SIG-M5 treated with dmso at 0.1 percent for 504 hours (cell line): Measurements from ENCODE around the gene METRNL.

Experiments used
- DNase-seq: peaks from one replicate; lab custom pipeline; 2025; ENCODE audit not compliant: unreplicated experiment; lab: John Stamatoyannopoulos, UW

Gene METRNL

GRCh38 chr17:83078378-83079351 is 744 bp upstream of the METRNL start:
- DNase-seq: no peak

GRCh38 chr17:83079766-83080578 is 563 bp downstream of the METRNL start:
- no peak for DNase-seq

GRCh38 chr17:83080579-83080857 is 1.1 kb downstream of the METRNL start:
- no peak for DNase-seq

- DNase-seq: no peak
Observed at GRCh38 chr17:83080858-83081683, 1.7 kb downstream of the METRNL start.

DNA sequence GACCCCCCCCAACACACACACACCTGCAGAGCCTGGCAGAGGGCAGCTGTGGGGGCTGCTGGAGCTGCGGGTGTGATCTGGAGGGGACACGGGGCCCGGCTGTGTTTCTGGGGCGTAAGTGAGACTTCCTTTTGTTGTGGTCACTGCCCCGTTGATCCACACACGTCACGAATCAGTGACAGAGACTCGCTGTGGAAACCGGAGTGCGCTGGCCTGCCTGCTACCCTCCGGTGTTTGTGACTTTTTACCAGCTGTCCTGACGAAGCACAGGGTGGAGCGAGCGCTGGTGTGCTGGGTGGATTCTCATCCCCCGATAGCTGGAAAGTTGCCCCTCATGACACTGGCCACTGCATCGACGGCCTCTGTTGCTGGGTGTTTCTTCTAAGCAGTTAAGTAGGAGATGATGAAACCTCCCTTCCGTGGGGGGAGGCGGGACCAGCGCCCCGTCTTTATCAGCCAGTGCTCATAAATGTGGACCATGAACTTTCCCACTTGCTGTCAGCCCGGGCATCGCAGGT is 2.3 kb downstream of the METRNL start:
- DNase-seq: no peak

DNA sequence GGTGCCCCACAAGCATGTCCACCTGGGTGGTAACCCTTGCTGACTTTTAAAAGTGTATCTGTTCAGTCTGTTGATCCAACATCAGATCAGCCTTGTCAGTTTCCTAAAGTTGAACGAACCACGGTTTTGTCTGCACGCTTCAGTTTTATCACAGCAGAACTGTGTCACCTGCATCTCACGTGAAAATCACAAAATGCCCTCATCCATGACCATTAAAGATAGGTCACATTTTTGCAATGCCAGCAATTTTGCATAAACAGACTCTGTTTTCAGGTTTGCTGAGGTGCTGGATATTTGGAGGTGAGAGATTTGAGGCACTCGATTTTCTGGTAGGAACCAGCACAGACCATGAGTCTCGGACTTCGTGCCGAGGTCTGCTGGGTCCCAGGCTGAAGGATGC is 3.0 kb downstream of the METRNL start:
- no peak for DNase-seq

DNA sequence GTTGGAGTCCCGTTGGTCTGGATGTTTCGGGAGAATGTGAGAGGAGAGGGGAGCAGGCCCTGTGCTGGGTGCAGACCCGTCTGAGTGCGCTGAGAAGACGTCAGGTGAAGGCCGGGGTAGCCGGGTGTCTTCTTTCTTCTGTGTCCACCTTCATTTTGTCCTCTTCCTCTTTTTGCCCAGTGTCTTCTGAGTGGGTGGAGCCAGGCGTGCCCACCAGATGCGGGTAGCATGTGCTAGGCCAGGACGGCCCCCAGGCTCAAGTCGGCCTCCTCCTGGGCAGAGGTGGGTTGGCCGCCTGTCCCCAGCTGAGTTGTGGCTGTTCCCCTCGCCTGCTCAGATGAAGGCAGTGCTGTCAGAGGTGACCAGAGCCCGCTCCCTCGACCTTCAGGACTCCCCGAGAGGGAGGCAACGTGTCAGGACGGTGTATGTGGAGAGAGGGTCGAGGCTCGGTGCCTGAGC is 3.5 kb downstream of the METRNL start:
- no peak for DNase-seq

DNA sequence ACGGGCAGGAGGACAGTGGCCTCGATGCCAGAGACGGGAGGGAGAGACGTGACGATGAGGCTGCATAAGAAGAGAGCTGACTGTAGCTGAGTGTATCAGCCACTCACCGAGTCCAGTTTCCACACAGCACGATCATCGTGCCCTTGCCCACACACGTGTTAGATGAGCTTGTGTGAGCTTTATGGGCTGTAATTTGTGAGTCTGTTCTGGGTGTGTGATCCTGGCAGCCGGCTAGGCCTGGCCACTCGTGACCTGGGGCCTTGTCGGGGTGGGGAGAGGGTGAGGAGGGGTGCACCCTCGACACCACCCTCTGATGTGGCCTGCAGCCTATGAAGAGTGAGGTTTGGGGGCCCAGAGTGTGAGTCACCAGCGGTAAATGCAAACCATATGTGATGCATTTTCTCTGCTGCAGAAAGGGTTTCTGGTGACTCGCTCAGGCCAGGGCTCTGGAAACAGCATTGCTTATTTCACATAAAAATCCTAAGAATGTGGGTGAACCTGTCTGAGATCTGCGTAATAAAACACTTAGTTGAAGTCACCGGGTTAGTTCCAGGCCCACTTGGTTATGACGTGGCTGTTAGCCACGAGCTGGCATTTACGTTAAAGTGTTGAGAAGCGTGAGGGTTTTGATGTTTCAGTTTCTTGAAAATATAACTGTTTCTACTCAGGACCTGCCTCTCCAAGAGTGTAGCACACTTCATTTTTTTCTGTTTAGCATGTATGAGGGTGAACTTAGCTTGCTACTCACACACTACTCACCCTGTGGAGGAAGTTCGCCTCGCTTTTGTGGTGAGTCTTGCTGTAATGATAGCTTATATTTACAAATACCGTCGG is 4.2 kb downstream of the METRNL start:
- peak; percentile 59 for DNase-seq

- DNase-seq: no peak
Observed at GRCh38 chr17:83084214-83084613, 4.8 kb downstream of the METRNL start.

- no peak for DNase-seq
Observed at GRCh38 chr17:83084621-83085056, 5.2 kb downstream of the METRNL start.

DNA sequence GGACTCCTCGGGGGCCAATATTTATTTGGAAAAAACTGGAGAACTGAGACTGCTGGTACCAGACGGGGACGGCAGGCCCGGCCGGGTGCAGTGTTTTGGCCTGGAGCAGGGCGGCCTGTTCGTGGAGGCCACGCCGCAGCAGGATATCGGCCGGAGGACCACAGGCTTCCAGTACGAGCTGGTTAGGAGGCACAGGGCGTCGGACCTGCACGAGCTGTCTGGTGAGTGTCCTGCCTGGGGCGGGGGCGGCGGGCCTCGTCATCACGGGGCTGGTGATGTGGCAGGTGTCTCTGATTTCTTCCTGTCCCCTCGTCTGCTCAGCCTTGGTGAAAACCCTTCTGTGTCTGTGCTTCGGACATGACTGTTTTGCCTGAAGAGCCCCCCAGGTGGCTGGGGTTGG is 5.7 kb downstream of the METRNL start:
- DNase-seq: no peak

GRCh38 chr17:83085526-83086198 is 6.3 kb downstream of the METRNL start:
- no peak for DNase-seq

DNA sequence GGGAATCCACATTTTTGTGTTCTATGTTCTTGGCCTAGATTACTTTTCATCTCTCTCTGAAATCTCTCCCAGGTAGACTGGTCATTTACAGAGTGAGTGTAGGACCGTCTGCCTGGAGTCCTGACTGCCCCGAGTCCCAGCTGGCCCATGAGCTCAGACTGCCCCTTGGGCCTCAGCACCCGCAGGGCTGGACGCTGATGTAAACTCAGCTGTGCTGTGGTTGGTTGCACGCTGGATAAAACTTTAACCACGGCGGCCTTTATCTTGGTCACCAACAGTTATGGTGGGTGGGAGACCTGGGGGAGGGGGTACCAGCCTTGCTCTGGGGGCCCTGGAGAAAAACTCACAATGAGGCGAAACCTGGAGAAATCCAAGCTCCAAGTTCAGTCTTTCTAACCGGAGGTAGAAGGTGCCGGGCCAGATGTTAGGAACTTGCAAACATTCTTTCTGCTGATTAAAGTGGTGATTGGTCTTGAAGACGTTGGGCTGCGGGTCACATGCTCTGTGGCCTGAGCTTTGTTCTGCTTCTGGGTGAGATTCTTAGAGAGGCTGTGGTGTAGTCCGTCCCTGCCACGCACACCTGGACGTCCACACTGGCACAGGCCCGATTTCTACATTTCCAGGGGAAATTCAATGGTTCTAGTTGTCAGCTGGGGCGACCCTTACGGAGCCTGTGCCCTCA is 6.9 kb downstream of the METRNL start:
- no peak for DNase-seq

GRCh38 chr17:83086907-83087787 is 7.7 kb downstream of the METRNL start:
- no peak for DNase-seq

GRCh38 chr17:83087788-83088360 is 8.5 kb downstream of the METRNL start:
- no peak for DNase-seq

- no peak for DNase-seq
Observed at GRCh38 chr17:83088451-83088850, 9.0 kb downstream of the METRNL start.

GRCh38 chr17:83088909-83089308 is 9.5 kb downstream of the METRNL start:
- no peak for DNase-seq
